ENCODE results near the gene SCNN1B.
"Not testable (repeated sequence)": the region's sequence is repeated elsewhere in the genome, so short reads cannot be mapped to it uniquely, and the experiment has no call there.

SCNN1B gene

DNA sequence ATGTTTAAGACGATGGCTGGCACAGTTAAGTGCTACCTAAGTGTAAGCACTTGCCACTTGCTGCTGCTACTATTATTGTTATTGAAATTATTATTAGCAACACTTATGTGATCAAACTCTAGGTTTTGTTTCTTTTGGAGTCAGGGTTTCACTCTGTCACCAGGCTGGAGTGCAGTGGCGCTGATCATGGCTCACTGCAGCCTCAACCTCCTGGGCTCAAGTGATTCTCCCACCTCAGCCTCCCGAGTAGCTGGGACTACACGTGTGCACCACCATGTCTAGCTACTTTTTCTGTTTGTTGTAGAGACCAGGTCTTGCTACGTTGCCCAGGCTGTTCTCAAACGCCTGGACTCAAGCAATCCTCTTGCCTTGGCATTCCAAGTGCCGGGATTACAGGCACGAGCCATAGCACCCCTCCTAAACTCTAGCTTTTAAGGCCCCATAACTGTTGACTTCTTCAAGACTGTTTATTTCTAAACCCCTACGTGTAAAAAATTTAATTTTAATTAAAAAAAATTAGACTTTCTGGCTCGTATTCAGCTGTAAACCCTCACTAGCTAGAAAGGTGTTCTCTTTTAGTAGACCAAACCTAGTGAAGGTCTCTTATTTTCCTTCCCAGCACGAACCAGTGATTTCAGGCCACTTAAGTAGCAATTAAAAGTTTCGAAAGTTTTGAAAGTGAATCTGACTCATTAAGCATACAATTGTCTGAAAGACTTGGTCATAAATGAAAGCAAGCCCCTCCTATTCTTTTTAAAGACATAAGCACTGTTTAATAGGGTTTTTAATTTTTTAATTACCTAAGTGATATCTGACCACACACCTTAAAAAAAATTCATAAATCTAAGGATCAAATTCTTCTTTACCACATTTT, 11.7 kb upstream of the SCNN1B start:
- H3K36me3 Mint-ChIP-seq (ENCODE audit: low read depth): no peaks in the 10 kb centered on the region
- H3K4me3 Mint-ChIP-seq: no peak overlapping the region
- TF ChIP-seq, protein P1, sequence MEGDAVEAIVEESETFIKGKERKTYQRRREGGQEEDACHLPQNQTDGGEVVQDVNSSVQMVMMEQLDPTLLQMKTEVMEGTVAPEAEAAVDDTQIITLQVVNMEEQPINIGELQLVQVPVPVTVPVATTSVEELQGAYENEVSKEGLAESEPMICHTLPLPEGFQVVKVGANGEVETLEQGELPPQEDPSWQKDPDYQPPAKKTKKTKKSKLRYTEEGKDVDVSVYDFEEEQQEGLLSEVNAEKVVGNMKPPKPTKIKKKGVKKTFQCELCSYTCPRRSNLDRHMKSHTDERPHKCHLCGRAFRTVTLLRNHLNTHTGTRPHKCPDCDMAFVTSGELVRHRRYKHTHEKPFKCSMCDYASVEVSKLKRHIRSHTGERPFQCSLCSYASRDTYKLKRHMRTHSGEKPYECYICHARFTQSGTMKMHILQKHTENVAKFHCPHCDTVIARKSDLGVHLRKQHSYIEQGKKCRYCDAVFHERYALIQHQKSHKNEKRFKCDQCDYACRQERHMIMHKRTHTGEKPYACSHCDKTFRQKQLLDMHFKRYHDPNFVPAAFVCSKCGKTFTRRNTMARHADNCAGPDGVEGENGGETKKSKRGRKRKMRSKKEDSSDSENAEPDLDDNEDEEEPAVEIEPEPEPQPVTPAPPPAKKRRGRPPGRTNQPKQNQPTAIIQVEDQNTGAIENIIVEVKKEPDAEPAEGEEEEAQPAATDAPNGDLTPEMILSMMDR (IDR thresholded peaks at IDR 0.05; ENCODE audit: unreplicated experiment in 3 of 3): no peak
- H3K27ac Mint-ChIP-seq: no peak overlapping the region
- peaks cover 10% of the 10 kb centered on the region for H3K27me3 Mint-ChIP-seq (ENCODE audit: low read depth)
- H3K9me3 Mint-ChIP-seq: no peaks in the 10 kb centered on the region
- H3K4me1 Mint-ChIP-seq: no peaks in the 10 kb centered on the region

DNA sequence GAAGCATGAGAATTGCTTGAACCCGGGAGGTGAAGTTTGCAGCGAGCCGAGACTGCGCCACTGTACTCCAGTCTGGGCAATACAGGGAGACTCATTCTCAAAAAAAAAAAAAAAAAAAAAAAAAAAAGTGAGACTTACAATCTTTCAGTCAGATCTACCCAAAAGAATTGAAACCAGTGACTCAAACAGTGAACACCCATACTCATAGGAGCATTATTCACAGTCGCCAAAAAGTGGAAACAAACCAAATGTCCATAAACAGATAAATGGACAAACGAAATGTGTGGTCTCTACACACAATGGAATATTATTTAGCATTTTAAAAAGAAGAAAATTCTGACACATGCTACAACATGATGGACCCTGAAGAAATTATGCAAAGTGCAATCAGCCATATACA, 9.1 kb upstream of the SCNN1B start:
- Mint-ChIP-seq H3K4me1 (no peaks in the 10 kb centered on the region), H3K4me3 (no peak overlapping the region)

DNA sequence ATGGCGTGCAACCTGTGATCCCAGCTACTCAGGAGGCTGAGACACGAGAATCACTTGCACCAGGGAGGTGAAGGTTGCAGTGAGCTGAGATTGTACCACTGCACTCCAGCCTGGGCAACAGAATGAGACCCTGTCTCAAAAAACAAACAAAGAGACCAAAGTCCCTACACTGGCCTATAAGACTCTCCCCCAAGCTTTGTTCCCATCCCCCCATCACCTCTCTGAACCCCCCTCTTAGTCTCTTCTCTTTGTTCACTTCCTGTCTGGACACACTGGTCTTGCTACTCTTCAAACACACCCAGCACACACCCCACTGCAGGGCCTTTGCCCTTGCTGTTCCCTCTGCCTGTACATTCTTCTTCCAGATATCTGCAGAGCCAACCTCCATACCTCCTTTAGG, 7.8 kb upstream of the SCNN1B start:
- peaks cover 23% of the 10 kb centered on the region for H3K27me3 Mint-ChIP-seq (ENCODE audit: low read depth)
- TF ChIP-seq, protein P1 (IDR thresholded peaks at IDR 0.05; ENCODE audit: unreplicated experiment in 3 of 3): no peak
- no peaks in the 10 kb centered on the region for H3K36me3 Mint-ChIP-seq (ENCODE audit: low read depth)
- H3K27ac Mint-ChIP-seq: no peak overlapping the region
- H3K4me3 Mint-ChIP-seq: no peak overlapping the region
- no peaks in the 10 kb centered on the region for H3K9me3 Mint-ChIP-seq
- no peaks in the 10 kb centered on the region for H3K4me1 Mint-ChIP-seq

More for the DNA sequence above, 9.1 kb upstream of the SCNN1B start:
- no peaks in the 10 kb centered on the region for H3K9me3 Mint-ChIP-seq
- H3K27me3 Mint-ChIP-seq (ENCODE audit: low read depth): peaks cover 18% of the 10 kb centered on the region
- no peak overlapping the region for H3K27ac Mint-ChIP-seq
- H3K36me3 Mint-ChIP-seq (ENCODE audit: low read depth): no peaks in the 10 kb centered on the region
- TF ChIP-seq, protein P1 (IDR thresholded peaks at IDR 0.05; ENCODE audit: unreplicated experiment in 3 of 3): no peak

DNA sequence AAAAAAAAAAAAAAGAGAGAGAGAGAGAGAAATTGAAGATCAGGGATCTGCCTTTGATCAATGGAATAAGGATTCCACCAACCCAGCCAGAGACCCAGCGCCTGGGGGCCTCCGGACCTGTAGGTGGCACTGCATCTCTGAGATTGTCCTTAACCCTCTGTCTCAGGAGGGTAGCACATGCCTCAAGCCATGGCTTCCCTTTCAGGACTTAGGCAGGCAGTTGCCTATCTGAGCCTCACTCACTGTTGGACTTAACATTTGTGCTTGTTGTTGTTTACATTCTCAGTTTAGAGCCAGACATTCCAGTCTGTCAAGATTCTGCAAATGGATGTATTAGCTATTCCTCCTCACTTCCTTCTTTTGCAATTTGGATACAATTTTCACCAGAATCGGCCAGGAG, 5.1 kb upstream of the SCNN1B start:
- no peak overlapping the region for H3K4me3 Mint-ChIP-seq

DNA sequence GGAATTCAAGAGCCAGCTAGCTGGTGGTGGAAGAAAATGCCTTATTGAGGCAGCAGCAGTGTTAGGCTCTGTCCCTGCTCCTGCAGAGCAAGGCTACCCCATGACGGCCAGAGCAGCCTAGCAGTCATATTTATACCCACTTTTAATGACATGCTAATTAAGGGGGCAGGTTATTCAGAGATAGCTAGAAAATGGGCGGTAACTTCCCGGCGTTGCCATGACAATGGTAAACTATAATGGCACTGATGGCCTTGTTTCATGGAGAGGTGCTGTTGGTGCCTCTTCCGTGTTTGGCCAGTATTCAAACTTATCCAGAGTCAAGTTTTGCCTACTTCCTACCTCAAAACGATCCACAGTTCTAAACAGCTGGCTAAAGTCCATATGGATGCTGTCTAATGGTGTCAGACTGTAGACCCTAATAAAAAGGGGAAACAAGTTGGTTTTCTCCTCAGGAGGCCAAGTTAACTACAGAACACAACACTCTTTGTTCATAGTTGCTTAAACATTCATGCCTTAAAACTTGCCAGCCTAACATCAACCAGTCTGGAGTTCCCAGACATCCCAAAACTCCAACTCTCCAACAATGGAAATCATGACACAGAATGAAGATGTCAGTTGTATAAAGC, 3.7 kb upstream of the SCNN1B start:
- TF ChIP-seq, protein P1 (IDR thresholded peaks at IDR 0.05; ENCODE audit: unreplicated experiment in 3 of 3): no peak
- Mint-ChIP-seq H3K27me3 (ENCODE audit: low read depth) (peaks cover 57% of the 10 kb centered on the region), H3K27ac (no peak overlapping the region), H3K4me1 (no peaks in the 10 kb centered on the region), H3K4me3 (no peak overlapping the region), H3K36me3 (ENCODE audit: low read depth) (no peaks in the 10 kb centered on the region), H3K9me3 (no peaks in the 10 kb centered on the region)

More for the DNA sequence above, 5.1 kb upstream of the SCNN1B start:
- no peaks in the 10 kb centered on the region for H3K4me1 Mint-ChIP-seq
- TF ChIP-seq, protein P1 (IDR thresholded peaks at IDR 0.05; ENCODE audit: unreplicated experiment in 3 of 3): no peak
- H3K27ac Mint-ChIP-seq: no peak overlapping the region
- H3K36me3 Mint-ChIP-seq (ENCODE audit: low read depth): no peaks in the 10 kb centered on the region
- H3K9me3 Mint-ChIP-seq: no peaks in the 10 kb centered on the region
- peaks cover 43% of the 10 kb centered on the region for H3K27me3 Mint-ChIP-seq (ENCODE audit: low read depth)

DNA sequence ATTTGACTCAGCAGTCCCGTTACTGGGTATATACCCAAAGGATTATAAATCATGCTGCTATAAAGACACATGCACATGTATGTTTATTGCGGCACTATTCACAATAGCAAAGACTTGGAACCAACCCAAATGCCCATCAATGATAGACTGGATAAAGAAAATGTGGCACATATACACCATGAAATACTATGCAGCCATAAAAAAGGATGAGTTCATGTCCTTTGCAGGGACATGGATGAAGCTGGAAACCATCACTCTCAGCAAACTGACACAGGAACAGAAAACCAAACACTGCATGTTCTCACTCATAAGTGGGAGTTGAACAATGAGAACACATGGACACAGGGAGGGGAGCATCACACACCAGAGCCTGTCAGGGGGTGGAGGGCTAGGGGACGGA, 2.3 kb upstream of the SCNN1B start:
- H3K27me3 Mint-ChIP-seq (ENCODE audit: low read depth): peaks cover 72% of the 10 kb centered on the region
- not testable (repeated sequence) for H3K27ac Mint-ChIP-seq; H3K4me3 Mint-ChIP-seq; H3K36me3 Mint-ChIP-seq (ENCODE audit: low read depth); H3K4me1 Mint-ChIP-seq; H3K9me3 Mint-ChIP-seq
